GM23338 (cell line): ENCODE measurements around the gene RXRA. TPM values are rescaled to one million over a fixed set of nuclear protein-coding genes. Genes with fewer than 3 reads are reported as not detected.

Source experiments
- ATAC-seq: fragments of 200-7000 bp; cut with Tn5 transposase; 3 replicates; pipeline ENCODE4 v1.9.1; 2020
- DNase-seq: peaks from one replicate; pipeline ENCODE4 v3.0.0-alpha.2; 2015; ENCODE audit warnings: low spot score
- H2AFZ ChIP-seq: fragments of 200-600 bp; sonication (generic); 2 replicates; pipeline ENCODE4 v1.8.0; 2016; ENCODE audit warnings: antibody characterized with exemption, mild to moderate bottlenecking, moderate library complexity
- H3F3A ChIP-seq: fragments of 200-600 bp; sonication (generic); replicated peaks from 2 replicates; pipeline ENCODE4 v1.8.0; 2017; ENCODE audit warnings: antibody characterized with exemption, mixed run types, low read depth
- H3K27ac ChIP-seq: fragments of 200-600 bp; sonication (generic); 2 replicates; pipeline ENCODE4 v1.6.1; 2016; ENCODE audit warnings: low read depth
- H3K27me3 ChIP-seq: fragments of 200-600 bp; sonication (generic); 2 replicates; pipeline ENCODE4 v1.8.0; 2016; ENCODE audit warnings: mild to moderate bottlenecking, mixed run types, moderate library complexity; ENCODE audit not compliant: insufficient read depth
- H3K36me3 ChIP-seq: fragments of 200-600 bp; sonication (generic); 2 replicates; pipeline ENCODE4 v1.8.0; 2016; ENCODE audit warnings: mild to moderate bottlenecking; ENCODE audit not compliant: insufficient read depth
- H3K4me1 ChIP-seq: fragments of 200-600 bp; sonication (generic); 2 replicates; pipeline ENCODE4 v1.8.0; 2016; ENCODE audit warnings: mild to moderate bottlenecking, moderate library complexity; ENCODE audit not compliant: insufficient read depth
- H3K4me2 ChIP-seq: fragments of 200-600 bp; sonication (generic); 2 replicates; pipeline ENCODE4 v1.7.1; 2017; ENCODE audit warnings: mixed run types
- H3K4me3 ChIP-seq: fragments of 200-600 bp; sonication (generic); 2 replicates; pipeline ENCODE4 v1.6.1; 2016; ENCODE audit warnings: mixed run types
- H3K79me2 ChIP-seq: fragments of 200-600 bp; sonication (generic); replicated peaks from 2 replicates; pipeline ENCODE4 v1.8.0; 2017; ENCODE audit warnings: mild to moderate bottlenecking; ENCODE audit not compliant: insufficient read depth
- H3K9me2 ChIP-seq: fragments of 200-600 bp; sonication (generic); 2 replicates; pipeline ENCODE4 v1.8.0; 2017; ENCODE audit not compliant: insufficient read depth
- H4K20me1 ChIP-seq: fragments of 200-600 bp; sonication (generic); replicated peaks from 2 replicates; pipeline ENCODE4 v1.8.0; 2017; ENCODE audit warnings: mild to moderate bottlenecking; ENCODE audit not compliant: insufficient read depth
- H3K27ac Mint-ChIP-seq: 2 replicates; pipeline ENCODE4 v1.8.0; 2020; ENCODE audit warnings: inconsistent platforms, mild to moderate bottlenecking, moderate library complexity, mixed read lengths
- H3K27me3 Mint-ChIP-seq: 3 replicates; pipeline ENCODE4 v1.8.0; 2022; ENCODE audit warnings: low read depth, mild to moderate bottlenecking, moderate library complexity, mixed read lengths, inconsistent platforms; ENCODE audit not compliant: insufficient read depth, poor library complexity
- H3K36me3 Mint-ChIP-seq: 3 replicates; pipeline ENCODE4 v1.8.0; 2021; ENCODE audit warnings: low read depth, mild to moderate bottlenecking, inconsistent platforms, moderate library complexity, mixed read lengths
- H3K4me1 Mint-ChIP-seq: 3 replicates; pipeline ENCODE4 v1.8.0; 2020; ENCODE audit warnings: mild to moderate bottlenecking, inconsistent platforms, mixed read lengths
- H3K4me3 Mint-ChIP-seq: 3 replicates; pipeline ENCODE4 v1.8.0; 2021; ENCODE audit warnings: moderate library complexity, mild to moderate bottlenecking, inconsistent platforms, mixed read lengths
- H3K9me3 Mint-ChIP-seq: 3 replicates; pipeline ENCODE4 v1.8.0; 2020; ENCODE audit warnings: moderate library complexity, mild to moderate bottlenecking, inconsistent platforms, mixed read lengths
- ETS1 ChIP-seq: IDR thresholded peaks from 2 replicates; pipeline ENCODE4 v1.6.1; 2016; ENCODE audit warnings: antibody characterized with exemption
- EZH2 ChIP-seq: fragments of 200-600 bp; sonication (generic); IDR thresholded peaks from one replicate; pipeline ENCODE4 v1.8.0; 2017; ENCODE audit warnings: antibody characterized with exemption, mild to moderate bottlenecking, low read depth; ENCODE audit not compliant: unreplicated experiment
- JUNB ChIP-seq: IDR thresholded peaks from one replicate; pipeline ENCODE4 v1.6.1; 2016; ENCODE audit warnings: antibody characterized with exemption; ENCODE audit not compliant: unreplicated experiment
- POLR2AphosphoS5 ChIP-seq: IDR thresholded peaks from 2 replicates; pipeline ENCODE4 v1.6.1; 2016; ENCODE audit warnings: antibody characterized with exemption, low read depth
- REST ChIP-seq: IDR thresholded peaks from one replicate; pipeline ENCODE4 v1.6.1; 2018; ENCODE audit warnings: antibody characterized with exemption; ENCODE audit not compliant: unreplicated experiment
- ZNF114 ChIP-seq: fragments of 250-450 bp; sonication (Bioruptor Pico); IDR thresholded peaks from 2 replicates; pipeline ENCODE4 v1.5.0; 2020; ENCODE audit warnings: mild to moderate bottlenecking, moderate library complexity
- ZNF331 ChIP-seq: fragments of 250-450 bp; sonication (Bioruptor Pico); IDR thresholded peaks from 2 replicates; pipeline ENCODE4 v1.5.0; 2020; ENCODE audit warnings: low read depth, mild to moderate bottlenecking, moderate library complexity
- ZNF462 ChIP-seq: fragments of 250-450 bp; sonication (Bioruptor Pico); IDR thresholded peaks from 2 replicates; pipeline ENCODE4 v1.5.0; 2020; ENCODE audit warnings: mild to moderate bottlenecking, moderate library complexity
- polyA plus RNA-seq: library from polyadenylated mRNA; unstranded; fragments of >200 nt; fragmentation: Nextera tagmentation; extraction: Ambion mirVana; gene quantifications from 2 replicates; pipeline ENCODE4 v1.2.1, GENCODE V29; 2016
- total RNA-seq: library from RNA; depleted of rRNA; stranded (reverse); fragments of >200 nt; shearing (Covaris generic); gene quantifications from 2 replicates; pipeline ENCODE4 v1.2.3, GENCODE V29; 2014

The RXRA gene
- total and polyA plus RNA-seq, 2 experiments from 2014 or later = 4.9 to 17.9 TPM

GRCh38 chr9:134355158-134355557 is 28.9 kb downstream of the RXRA start:
- Histone ChIP-seq H4K20me1 (no peaks in the 10 kb centered on the region; the same call in none of the 2 replicates), H3F3A (no peaks in the 10 kb centered on the region), H3K36me3 (no peaks in the 10 kb centered on the region), H3K79me2 (peaks cover 60% of the 10 kb centered on the region), H2AFZ (no peak overlapping the region), H3K27ac (no peak overlapping the region), H3K27me3 (no peaks in the 10 kb centered on the region), H3K4me2 (no peak overlapping the region), H3K4me3 (no peak overlapping the region), H3K9me2 (no peaks in the 10 kb centered on the region), H3K4me1 (no peaks in the 10 kb centered on the region)
- Mint-ChIP-seq H3K36me3 (no peaks in the 10 kb centered on the region), H3K9me3 (no peaks in the 10 kb centered on the region), H3K27me3 (peaks cover 8% of the 10 kb centered on the region), H3K27ac (peak overlapping the region; percentile 70; the same call in 1 of the 2 replicates), H3K4me3 (no peak overlapping the region), H3K4me1 (peaks cover 11% of the 10 kb centered on the region)
- TF ChIP-seq ETS1 (no peak), ZNF114 (CRISPR knock-in tag) (no peak), EZH2 (no peak), ZNF331 (CRISPR knock-in tag) (no peak)
- DNase-seq = no peak
- ATAC-seq = no peak

GRCh38 chr9:134355561-134356279 is 29.5 kb downstream of the RXRA start:
- peak; percentile 41 for ATAC-seq
- H3K36me3 ChIP-seq = no peaks in the 10 kb centered on the region
- no peak overlapping the region for H2AFZ ChIP-seq
- H3K4me3 ChIP-seq = no peak overlapping the region
- Mint-ChIP-seq H3K36me3 (no peaks in the 10 kb centered on the region), H3K9me3 (no peaks in the 10 kb centered on the region), H3K27me3 (peaks cover 8% of the 10 kb centered on the region), H3K4me1 (peaks cover 11% of the 10 kb centered on the region), H3K4me3 (no peak overlapping the region), H3K27ac (no peak overlapping the region)
- H3K27ac ChIP-seq = no peak overlapping the region
- no peaks in the 10 kb centered on the region for H3K4me1 ChIP-seq
- no peak overlapping the region for H3K4me2 ChIP-seq
- no peaks in the 10 kb centered on the region for H3F3A ChIP-seq
- no peaks in the 10 kb centered on the region for H3K27me3 ChIP-seq
- peaks cover 65% of the 10 kb centered on the region for H3K79me2 ChIP-seq
- no peaks in the 10 kb centered on the region for H3K9me2 ChIP-seq
- TF ChIP-seq ZNF462 (CRISPR knock-in tag) = no peak
- no peak for TF ChIP-seq JUNB
- TF ChIP-seq REST = no peak
- no peak for TF ChIP-seq POLR2AphosphoS5
- TF ChIP-seq ZNF114 (CRISPR knock-in tag) = no peak
- peak; percentile 33 for DNase-seq
- no peaks in the 10 kb centered on the region; the same call in none of the 2 replicates for H4K20me1 ChIP-seq
